ENCODE results near the gene WWOX. TPM values are rescaled to one million over a fixed set of nuclear protein-coding genes. Genes with fewer than 3 reads are reported as not detected.

Gene WWOX
- total RNA-seq, 2 donors from 2014 or later, result 10.6 to 13.1 TPM

DNA sequence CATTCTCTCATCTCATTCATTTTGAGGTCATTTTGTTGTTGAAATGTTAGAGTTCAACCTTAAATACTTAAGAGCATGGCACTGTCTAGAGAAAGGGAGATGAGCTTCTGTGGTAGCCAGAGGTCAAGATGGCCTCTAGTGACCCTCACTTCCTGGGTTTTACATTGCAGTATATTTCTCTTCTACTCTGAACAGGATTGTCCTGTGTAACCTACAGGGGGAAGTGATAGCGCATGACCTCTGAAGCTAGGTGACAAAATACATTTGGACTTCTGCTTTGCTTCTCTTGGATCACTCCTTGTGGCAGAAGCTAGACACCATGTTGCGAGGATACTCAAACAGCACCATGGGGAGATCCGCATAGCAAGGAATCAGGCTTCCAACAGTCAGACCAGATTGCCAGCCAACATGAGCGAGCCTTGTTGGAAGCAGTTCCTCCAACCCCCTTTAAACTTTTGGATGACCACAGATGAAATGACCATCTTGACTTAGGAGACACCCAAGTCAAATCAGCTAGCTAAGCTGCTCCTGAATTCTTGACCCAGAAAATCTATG is 752.7 kb downstream of the WWOX start:
- ATAC-seq, result no peak
- DNase-seq, result no peak
- intact Hi-C loops (cut with DNase I, micrococcal nuclease), result no loop called here

DNA sequence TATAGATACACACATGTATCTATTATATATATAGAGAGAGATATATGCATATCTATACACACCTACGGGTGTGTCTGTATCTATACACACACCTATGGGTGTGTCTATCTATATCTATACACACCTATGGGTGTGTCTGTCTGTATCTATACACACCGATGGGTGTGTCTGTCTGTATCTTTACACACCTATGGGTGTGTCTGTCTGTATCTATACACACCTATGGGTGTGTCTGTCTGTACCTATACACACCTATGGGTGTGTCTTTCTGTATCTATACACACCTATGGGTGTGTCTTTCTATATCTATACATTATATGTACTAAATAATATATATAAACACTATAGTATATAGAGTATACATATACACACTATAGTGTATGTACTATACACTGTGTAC is 762.6 kb downstream of the WWOX start:
- ATAC-seq (no peak), DNase-seq (no peak)
- intact Hi-C loops (cut with DNase I, micrococcal nuclease), result no loop called here

DNA sequence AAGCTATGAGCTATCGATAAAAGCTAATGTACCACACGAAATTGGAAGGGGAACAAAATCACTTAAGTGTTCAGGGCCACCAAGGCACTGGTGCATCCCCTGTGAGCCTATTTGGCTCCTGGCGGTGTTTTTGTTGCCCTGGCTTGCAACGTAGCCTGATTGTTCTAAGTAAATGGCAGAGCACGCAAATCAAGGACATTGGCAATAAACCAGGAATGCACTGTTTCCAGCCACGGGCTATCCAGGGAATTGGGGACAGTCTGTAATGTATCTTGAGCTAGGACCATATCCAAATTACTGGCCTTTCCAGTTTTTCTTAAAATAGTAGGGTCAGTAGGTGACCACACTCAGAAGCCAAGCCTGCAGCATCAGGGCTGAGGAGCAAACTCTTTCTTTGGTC is 767.1 kb downstream of the WWOX start:
- no peak for ATAC-seq
- no peak for DNase-seq
- intact Hi-C loops (cut with DNase I, micrococcal nuclease), result no loop called here

DNA sequence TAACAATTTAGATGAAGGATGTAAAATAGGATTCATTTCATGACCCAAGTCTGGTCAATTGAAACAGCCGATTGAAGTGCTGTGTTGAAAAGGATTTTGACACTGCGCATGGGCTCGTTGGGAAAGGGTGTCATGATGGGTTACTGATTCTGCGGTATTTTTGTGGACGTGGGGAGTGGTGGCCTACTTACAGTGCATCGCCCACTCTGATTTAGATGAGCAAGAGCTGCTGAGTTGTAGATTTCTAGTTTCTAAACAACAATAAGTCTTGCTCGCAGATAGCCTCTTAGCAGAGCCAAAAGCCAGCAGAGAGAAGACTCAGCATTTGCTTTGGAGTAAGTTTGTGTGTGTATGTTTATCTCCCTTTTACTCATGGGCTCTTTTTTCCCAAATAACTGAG is 770.0 kb downstream of the WWOX start:
- no peak for ATAC-seq
- DNase-seq, result no peak
- intact Hi-C loops (cut with DNase I, micrococcal nuclease), result no loop called here

DNA sequence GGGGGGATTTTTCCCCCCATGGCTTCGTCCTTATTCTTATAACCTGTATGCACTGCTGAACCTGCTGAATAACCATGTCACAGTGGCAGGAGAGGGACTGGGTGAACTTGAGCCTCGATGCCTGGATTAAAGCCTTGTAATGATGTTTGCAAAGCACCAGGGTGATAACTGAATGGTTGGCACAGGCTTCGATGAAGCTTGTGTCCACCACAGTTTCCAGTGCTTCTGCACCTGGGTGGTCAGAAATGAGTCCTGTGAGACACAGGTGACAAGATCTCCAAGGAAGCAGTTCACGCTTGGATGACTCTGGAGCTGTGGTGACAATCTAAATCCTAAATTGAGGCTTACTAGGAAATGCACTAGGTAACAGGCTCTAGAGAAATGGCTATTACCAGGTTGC is 771.8 kb downstream of the WWOX start:
- no peak for ATAC-seq
- intact Hi-C loops (cut with DNase I, micrococcal nuclease), result no loop called here
- no peak for DNase-seq

DNA sequence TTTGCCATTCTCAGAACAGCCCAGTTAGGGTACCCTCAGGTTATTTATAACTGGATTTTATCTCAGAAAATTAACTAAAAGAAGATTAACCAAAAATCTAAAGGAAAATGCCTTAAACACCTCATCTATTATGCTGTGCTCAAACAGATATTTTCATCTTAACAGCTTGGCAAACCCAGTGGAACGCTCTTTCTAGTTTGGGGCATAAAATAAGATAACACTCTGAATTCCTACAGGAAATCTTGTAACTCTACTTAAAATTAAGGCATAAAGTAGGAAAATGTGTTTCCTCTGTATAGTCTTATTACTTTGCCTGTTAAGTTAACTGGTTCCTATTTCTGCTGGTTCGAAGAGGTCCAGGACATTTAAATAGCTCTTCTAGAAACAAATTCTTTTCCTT is 777.2 kb downstream of the WWOX start:
- DNase-seq, result no peak
- no peak for ATAC-seq
- intact Hi-C loops (cut with DNase I, micrococcal nuclease), result no loop called here

DNA sequence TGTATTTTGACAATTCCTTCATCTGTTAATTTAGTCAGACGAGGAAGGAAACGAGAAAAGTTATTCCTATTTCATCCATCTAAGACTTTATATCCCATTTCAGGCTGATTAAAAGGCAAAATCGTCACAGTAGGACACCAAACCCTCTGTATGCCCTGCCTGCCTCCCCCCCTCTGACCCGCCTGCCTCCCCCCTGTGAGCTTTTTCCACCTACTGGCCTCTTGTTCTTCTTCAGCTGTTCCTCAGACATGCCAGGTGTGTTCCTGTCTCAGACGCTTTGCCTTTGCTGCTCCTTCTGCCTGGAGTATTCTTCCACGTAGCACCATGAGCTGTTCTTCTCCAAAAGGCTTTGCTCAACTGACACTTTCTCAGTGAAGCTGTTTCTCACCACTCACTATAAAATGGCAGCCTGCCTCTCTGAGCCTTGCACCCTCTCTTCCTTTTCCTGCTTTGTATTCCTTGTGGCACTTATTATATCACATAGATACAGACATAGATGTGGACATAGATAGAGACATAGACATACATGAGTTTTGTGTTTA is 777.7 kb downstream of the WWOX start:
- no peak for ATAC-seq
- intact Hi-C loops (cut with DNase I, micrococcal nuclease), result no loop called here

DNA sequence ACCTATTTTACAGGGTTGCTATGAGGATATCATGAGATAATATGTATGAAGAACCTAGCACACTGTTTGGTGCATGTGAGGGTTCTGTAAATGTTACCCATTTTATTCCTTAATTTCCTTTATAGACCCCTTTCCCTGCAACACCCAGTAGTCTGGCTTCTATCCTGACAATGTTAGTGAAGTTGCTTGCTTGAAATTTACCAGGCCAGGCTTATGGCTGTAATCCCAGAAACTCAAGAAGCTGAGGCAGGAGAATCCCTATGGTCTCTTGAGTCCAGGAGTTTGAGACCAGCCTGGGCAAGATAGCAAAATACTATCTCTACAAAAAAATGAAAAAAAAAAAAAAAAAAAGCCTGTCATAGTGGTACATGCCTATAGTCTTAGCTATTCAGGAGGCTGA is 779.1 kb downstream of the WWOX start:
- intact Hi-C loops (cut with DNase I, micrococcal nuclease), result no loop called here
- DNase-seq (no peak), ATAC-seq (no peak)

More for the DNA sequence above, 777.7 kb downstream of the WWOX start:
- no peak for DNase-seq

DNA sequence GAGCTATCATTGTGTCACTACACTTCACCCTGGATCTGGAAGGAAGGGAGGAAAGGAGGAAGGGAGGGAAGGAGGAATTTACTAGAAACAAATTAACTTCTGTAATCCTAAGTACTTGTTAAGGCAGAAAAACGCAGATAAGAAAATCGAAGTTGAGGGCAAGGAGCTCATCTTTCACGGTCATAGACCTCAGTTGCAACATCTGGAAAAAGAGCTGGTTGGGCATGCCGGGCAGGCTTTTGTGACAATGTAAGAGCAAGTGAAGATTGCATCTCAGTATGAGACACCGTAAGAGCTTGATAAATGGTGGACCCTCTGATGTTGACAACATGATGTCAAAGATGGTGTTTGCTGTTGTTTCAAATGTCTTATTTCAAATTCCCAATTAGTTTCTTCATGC is 779.6 kb downstream of the WWOX start:
- intact Hi-C loops (cut with DNase I, micrococcal nuclease), result no loop called here
- DNase-seq (no peak), ATAC-seq (no peak)

DNA sequence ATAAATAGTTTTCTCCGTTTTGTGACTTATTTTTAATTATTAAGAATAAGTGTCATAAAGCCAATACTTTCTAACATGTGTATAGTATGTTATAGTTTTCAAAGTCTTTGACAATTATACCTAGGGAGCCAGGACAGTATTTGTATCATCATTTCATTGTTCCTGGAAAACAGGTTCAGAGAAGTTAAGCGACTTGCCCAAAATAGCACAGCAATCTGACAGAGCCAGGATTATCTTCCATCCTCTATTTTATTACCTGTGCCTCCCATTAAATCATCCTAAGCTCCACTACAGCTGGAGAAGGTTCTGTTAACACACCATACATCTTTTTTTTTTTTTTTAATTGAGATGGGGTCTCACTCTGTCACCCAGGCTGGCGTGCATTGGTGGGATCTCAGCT is 782.7 kb downstream of the WWOX start:
- DNase-seq (no peak), ATAC-seq (no peak)
- intact Hi-C loops (cut with DNase I, micrococcal nuclease), result no loop called here

DNA sequence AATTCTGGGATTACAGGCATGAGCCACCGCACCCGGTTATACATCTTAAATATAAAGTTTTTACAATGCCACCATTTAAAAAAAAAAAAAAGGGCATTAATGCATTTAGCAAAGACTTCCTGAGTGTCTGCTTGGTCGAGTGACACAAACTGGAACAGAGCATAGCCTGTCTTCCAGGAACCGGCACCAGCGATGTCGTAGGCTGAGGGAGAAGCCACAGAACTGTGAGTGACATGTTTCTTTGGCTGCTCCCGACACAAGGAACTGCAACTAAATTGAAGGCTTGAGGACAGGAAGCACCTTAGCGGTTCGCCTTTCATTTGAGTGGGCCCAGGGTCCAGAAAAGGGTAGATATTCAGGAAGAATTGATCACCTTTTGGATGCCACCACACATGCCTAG is 783.3 kb downstream of the WWOX start:
- ATAC-seq (no peak), DNase-seq (no peak)

DNA sequence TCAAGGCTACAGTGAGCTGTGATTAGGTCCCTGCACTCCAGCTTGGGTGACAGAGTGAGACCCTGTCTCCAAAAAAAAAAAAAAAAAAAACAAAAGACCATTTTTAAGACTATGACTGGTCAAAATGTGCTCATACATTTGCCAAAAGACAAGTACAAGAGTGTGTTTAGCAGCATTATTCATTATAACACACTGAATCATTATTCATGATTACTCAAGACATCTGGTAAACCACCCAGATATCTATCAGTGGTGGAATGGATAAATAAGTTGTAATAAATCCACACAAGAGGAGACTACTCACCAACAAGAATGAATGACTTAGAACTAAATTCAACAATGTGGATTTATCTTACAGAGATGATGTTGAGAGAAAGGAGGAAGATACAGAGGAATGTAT is 784.8 kb downstream of the WWOX start:
- no peak for ATAC-seq
- intact Hi-C loops (cut with DNase I, micrococcal nuclease), result no loop called here
- no peak for DNase-seq

More for the DNA sequence above, 783.3 kb downstream of the WWOX start:
- intact Hi-C loops (cut with DNase I, micrococcal nuclease), result no loop called here

DNA sequence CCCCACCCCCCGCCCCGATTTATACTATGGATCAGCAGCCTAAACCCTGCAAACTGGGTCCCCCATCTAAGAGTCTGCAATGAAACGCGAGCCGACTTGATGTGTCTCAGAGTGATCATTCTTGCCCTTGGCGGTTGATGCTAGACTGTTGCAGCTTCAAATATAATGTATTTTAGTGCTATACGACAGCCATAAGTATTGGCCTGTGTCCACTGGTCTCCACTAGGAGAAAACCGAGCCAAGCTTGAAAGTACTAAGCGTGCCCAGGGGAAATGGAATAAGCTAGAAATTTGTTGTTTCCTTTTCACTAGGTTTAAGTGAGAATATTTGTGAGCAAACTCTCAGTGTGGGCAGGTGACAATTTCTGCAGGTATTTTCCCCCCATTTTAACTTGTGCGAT is 789.9 kb downstream of the WWOX start:
- no peak for ATAC-seq
- intact Hi-C loops (cut with DNase I, micrococcal nuclease), result no loop called here

DNA sequence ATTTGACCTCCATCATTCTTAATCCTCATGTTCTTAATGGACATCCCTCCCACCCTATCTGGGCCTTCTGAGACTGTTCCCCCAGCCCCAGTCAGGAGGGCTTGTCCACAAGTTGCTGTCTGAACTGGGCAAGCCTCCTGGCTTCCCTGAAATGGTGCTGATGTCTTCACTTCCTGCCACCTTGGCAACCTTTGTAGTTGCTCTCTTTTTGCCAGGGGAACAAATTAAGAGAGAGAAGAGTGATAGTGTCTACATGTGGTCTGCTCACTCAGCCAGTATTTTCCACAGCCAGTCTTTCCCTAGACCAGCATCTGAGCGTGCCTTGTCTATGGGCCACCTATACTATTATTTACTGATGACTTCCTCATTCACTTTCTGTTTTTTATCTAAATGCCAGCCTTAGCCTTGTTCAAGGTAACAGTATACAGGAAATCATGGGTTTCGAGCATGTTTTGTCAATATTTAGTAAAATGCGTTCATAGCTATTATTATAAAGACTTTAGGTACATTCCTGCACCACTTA is 791.0 kb downstream of the WWOX start:
- no peak for DNase-seq
- intact Hi-C loops (cut with DNase I, micrococcal nuclease), result no loop called here
- ATAC-seq, result no peak

More for the DNA sequence above, 789.9 kb downstream of the WWOX start:
- no peak for DNase-seq

DNA sequence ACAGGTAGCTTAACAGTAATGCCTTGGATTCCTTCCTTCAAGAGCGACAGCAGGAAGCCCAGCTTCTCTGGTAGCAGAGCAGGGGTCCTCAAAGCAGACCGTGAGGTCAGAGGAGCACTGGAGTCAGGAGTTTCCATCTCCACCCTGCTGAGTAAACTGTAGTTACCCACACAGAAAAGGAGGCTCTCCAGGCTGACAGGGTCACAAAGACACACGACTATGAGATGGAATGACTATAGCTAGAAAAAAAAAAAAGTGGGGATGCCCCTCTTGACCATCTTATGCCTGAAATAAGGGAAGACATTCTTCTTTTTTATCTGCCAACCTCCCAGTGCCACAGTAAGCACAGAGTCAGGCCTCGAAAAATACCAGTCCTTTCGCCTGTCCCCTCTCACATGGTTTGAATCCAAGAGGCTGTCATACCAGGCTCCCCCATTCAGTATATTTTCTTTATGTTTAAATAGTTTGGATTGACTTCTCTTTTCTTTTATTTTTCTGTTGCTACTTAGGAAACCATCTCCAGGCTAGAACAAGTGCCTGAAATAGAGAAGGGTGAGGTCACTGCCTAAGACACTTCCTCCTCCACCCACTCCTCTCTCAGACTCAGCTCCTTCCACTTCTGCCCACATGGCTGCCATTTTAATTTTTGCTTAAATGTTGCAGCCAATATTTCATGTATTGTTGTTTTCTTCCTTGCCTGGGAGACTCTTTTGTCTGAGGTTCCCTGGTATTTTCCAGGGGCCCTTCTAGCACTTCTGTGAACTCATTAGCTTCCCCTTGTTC is 793.7 kb downstream of the WWOX start:
- intact Hi-C loops (cut with DNase I, micrococcal nuclease), result no loop called here
- peak; percentile 34 for ATAC-seq
- DNase-seq, result no peak

DNA sequence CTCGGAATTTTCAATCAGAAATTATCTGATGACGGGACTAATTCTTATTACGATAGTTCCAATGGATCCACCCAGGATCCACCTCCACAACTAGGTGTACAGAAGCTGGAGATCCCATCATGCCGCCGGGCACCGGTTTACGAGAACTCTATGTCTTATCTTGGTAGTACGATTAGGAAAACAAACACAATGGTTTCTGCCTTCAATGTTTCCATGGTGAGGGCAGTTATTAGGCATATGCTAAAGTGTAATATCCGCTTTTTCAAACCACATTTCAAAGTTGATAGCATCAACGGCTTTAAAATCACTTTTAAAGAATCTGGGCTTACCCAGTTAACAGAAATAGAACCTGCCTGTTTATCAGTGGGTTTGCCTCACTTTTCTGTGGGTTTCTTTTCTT is 795.4 kb downstream of the WWOX start:
- ATAC-seq (no peak), DNase-seq (no peak)
- intact Hi-C loops (cut with DNase I, micrococcal nuclease), result no loop called here

DNA sequence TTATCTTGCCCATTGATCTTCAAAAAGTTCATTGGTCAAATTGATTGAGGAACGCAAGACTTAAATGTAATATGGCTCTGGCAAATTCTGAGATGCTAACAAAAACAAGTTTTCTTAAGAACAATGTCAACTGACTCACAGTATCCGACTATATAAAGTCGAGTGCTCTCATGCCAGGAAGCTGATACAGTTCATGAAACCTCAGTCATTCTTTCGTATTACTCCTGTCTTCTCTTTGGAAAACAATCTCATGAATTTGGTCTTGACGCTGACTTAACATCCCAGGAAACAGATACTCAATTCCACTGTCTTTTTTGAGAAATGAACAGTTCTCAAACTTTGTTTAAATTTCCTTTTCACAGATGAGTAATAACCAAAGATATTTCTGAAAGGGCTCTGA is 796.2 kb downstream of the WWOX start:
- intact Hi-C loops (cut with DNase I, micrococcal nuclease), result no loop called here
- DNase-seq (no peak), ATAC-seq (no peak)

DNA sequence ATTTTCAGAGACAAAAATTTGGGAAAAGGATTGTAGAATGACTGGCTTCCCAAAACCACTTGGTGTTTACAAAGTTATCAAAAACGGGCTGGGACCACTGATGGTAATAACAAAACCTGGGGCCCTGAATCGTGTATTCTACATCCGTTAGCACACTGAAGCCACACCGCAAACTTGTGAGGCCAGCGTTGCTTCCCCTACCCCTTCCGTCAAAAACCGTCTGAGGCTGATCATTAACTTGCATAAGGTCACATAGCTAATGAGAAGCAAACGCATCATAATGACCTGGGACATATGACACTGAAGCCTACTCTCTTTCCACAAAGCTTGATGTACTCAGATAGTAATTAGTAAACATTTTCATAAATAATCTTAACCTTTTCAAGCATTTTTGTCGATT is 796.8 kb downstream of the WWOX start:
- DNase-seq, result no peak
- ATAC-seq, result no peak
- intact Hi-C loops (cut with DNase I, micrococcal nuclease), result no loop called here

DNA sequence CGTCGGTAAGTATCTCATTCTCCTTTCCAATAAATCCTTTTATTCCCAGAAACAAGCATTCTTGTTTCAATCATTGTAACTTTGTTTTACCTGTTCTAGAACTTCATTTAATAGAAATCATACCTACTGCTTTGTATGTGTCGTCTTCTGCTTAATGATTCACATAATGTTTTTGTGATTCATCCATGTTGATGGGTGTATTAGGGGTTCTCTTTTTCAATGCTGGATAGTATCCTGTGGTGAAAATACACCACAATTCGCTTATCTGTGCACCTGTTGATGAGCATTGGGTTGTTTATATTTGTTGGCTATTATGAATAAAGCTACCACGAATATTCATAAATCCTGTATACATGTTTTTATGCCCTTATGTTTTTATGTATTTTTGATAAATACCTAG is 797.8 kb downstream of the WWOX start:
- intact Hi-C loops (cut with DNase I, micrococcal nuclease), result no loop called here
- DNase-seq (no peak), ATAC-seq (no peak)

DNA sequence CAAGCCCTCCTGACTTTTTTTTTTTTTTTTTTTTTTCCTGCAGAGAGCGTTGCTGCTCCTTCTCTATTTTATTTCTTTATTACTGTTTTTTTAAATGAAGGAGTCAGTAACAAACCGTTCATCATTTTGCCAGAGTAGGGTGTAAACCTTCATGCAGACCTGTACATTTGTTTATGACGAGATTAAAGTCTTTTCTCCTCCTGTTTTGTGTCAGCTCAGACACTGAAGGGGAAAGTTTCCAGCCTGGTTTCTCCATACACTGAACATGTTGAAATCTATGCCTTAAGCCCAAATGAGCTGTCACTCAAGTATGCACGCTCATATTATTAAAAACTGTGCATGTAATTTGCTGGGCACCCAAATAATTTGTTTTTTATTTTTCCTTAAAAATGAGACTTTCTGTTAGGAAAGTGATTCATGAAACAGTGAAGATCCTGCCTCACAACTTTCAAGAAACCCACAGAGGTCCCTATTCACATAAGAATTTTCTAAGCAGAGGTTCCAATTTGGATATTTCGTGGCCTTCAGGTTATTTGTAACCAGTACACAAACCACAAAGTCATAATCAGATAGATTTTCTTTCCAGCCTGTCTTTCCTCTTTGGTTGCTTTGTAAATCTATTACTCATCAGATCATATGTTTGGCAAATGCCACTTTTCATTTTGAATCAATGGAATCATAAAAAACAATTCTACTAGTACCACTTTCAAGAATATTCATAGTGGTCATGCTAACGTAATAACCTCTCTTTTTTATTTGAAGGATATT is 800.8 kb downstream of the WWOX start:
- ATAC-seq, result no peak
- intact Hi-C loops (cut with DNase I, micrococcal nuclease), result no loop called here
- no peak for DNase-seq
